Loucy (cell line): ENCODE measurements around the gene LFNG.

Source experiments
- H2AFZ ChIP-seq: fragments of 200-600 bp; sonication (generic); 2 replicates; pipeline ENCODE4 v1.6.0; 2016; ENCODE audit warnings: antibody characterized with exemption, mild to moderate bottlenecking, low read length, moderate library complexity
- H3F3A ChIP-seq: fragments of 200-600 bp; 2 replicates; pipeline ENCODE4 v1.6.0; 2016; ENCODE audit warnings: antibody characterized with exemption, low read depth, mild to moderate bottlenecking
- H3K27me3 ChIP-seq: fragments of 200-600 bp; sonication (generic); 2 replicates; pipeline ENCODE4 v1.6.1; 2014; ENCODE audit warnings: low read length, mild to moderate bottlenecking; ENCODE audit not compliant: insufficient read depth, poor library complexity, severe bottlenecking
- H3K36me3 ChIP-seq: fragments of 200-600 bp; sonication (generic); 2 replicates; pipeline ENCODE4 v1.6.1; 2016; ENCODE audit warnings: low read length; ENCODE audit not compliant: insufficient read depth
- H3K4me1 ChIP-seq: fragments of 200-600 bp; sonication (generic); 2 replicates; pipeline ENCODE4 v1.5.1; 2014; ENCODE audit warnings: low read length, mild to moderate bottlenecking; ENCODE audit not compliant: insufficient read depth, poor library complexity, severe bottlenecking
- H3K4me2 ChIP-seq: fragments of 200-600 bp; sonication (generic); 2 replicates; pipeline ENCODE4 v1.6.0; 2014; ENCODE audit warnings: antibody characterized with exemption, low read length, low read depth, mild to moderate bottlenecking; ENCODE audit not compliant: poor library complexity, severe bottlenecking
- H3K4me3 ChIP-seq: fragments of 200-600 bp; sonication (generic); 2 replicates; pipeline ENCODE4 v1.5.1; 2014; ENCODE audit warnings: low read length, mild to moderate bottlenecking, mixed read lengths; ENCODE audit not compliant: poor library complexity, severe bottlenecking
- H3K79me2 ChIP-seq: fragments of 200-600 bp; sonication (generic); 2 replicates; pipeline ENCODE4 v1.6.1; 2014; ENCODE audit warnings: low read length; ENCODE audit not compliant: insufficient read depth
- H3K9ac ChIP-seq: fragments of 200-600 bp; sonication (generic); 2 replicates; pipeline ENCODE4 v1.6.0; 2014; ENCODE audit warnings: mild to moderate bottlenecking, low read depth, low read length, moderate library complexity; ENCODE audit not compliant: poor library complexity, severe bottlenecking
- H3K9me2 ChIP-seq: fragments of 200-600 bp; sonication (generic); replicated peaks from 2 replicates; pipeline ENCODE4 v1.6.1; 2016; ENCODE audit warnings: low read depth, low read length, mixed read lengths
- H3K9me3 ChIP-seq: fragments of 200-600 bp; sonication (generic); 2 replicates; pipeline ENCODE4 v1.6.1; 2014; ENCODE audit warnings: mild to moderate bottlenecking, antibody characterized with exemption, low read length, low read depth; ENCODE audit not compliant: insufficient read depth
- H4K20me1 ChIP-seq: fragments of 200-600 bp; sonication (generic); 2 replicates; pipeline ENCODE4 v1.6.0; 2014; ENCODE audit warnings: antibody characterized with exemption, low read length, mild to moderate bottlenecking; ENCODE audit not compliant: insufficient read depth, poor library complexity, severe bottlenecking
- CTCF ChIP-seq: fragments of 200-600 bp; sonication (generic); conservative IDR thresholded peaks from 2 replicates; pipeline ENCODE4 v1.5.1; 2014; ENCODE audit warnings: mild to moderate bottlenecking, antibody characterized with exemption, low read length
- EZH2phosphoT487 ChIP-seq: fragments of 200-600 bp; IDR thresholded peaks from 2 replicates; pipeline ENCODE4 v1.6.1; 2018; ENCODE audit warnings: antibody characterized with exemption, mild to moderate bottlenecking, moderate library complexity, borderline replicate concordance

LFNG gene

GRCh38 chr7:2504889-2505375, 14.6 kb upstream of the LFNG start:
- no peak for TF ChIP-seq EZH2phosphoT487
- no peak for TF ChIP-seq CTCF
- H3K9me3 ChIP-seq = no peaks in the 10 kb centered on the region
- no peak overlapping the region for H3K4me3 ChIP-seq
- H3K36me3 ChIP-seq = no peaks in the 10 kb centered on the region
- H3K4me2 ChIP-seq = no peak overlapping the region
- peaks cover 33% of the 10 kb centered on the region for H3K4me1 ChIP-seq
- H3K9ac ChIP-seq = no peak overlapping the region
- no peaks in the 10 kb centered on the region for H3F3A ChIP-seq
- H2AFZ ChIP-seq = no peak overlapping the region
- no peaks in the 10 kb centered on the region for H3K9me2 ChIP-seq
- no peaks in the 10 kb centered on the region for H3K27me3 ChIP-seq
- no peaks in the 10 kb centered on the region for H3K79me2 ChIP-seq
- no peaks in the 10 kb centered on the region for H4K20me1 ChIP-seq

- Histone ChIP-seq H3K4me1 (peaks cover 33% of the 10 kb centered on the region), H3K27me3 (no peaks in the 10 kb centered on the region), H2AFZ (no peak overlapping the region), H3K9me2 (no peaks in the 10 kb centered on the region), H4K20me1 (no peaks in the 10 kb centered on the region), H3K79me2 (no peaks in the 10 kb centered on the region), H3K4me3 (no peak overlapping the region), H3K9ac (no peak overlapping the region), H3K36me3 (no peaks in the 10 kb centered on the region), H3K4me2 (no peak overlapping the region), H3K9me3 (no peaks in the 10 kb centered on the region), H3F3A (no peaks in the 10 kb centered on the region)
- TF ChIP-seq CTCF (no peak), EZH2phosphoT487 (no peak)
Observed at GRCh38 chr7:2505401-2505800, 14.2 kb upstream of the LFNG start.

GRCh38 chr7:2507208-2507916, 12.2 kb upstream of the LFNG start:
- no peaks in the 10 kb centered on the region for H3K27me3 ChIP-seq
- H4K20me1 ChIP-seq = no peaks in the 10 kb centered on the region
- no peak for TF ChIP-seq CTCF
- TF ChIP-seq EZH2phosphoT487 = no peak
- H3K9me2 ChIP-seq = no peaks in the 10 kb centered on the region
- no peak overlapping the region for H2AFZ ChIP-seq
- no peaks in the 10 kb centered on the region for H3K9me3 ChIP-seq
- H3K9ac ChIP-seq = peak overlapping the region; percentile 29
- no peaks in the 10 kb centered on the region for H3K36me3 ChIP-seq
- H3F3A ChIP-seq = no peaks in the 10 kb centered on the region
- H3K4me1 ChIP-seq = peaks cover 33% of the 10 kb centered on the region
- peak overlapping the region; percentile 70 for H3K4me3 ChIP-seq
- H3K79me2 ChIP-seq = no peaks in the 10 kb centered on the region
- H3K4me2 ChIP-seq = peak overlapping the region; percentile 95
